NCI-H82 treated with DMSO at 0.1 percent for 48 hours (cell line): ENCODE measurements around the gene SLC16A4.
A peak's percentile ranks its signal among the peaks of the same experiment; 100 is the strongest.
"Not testable (repeated sequence)": the region's sequence is repeated elsewhere in the genome, so short reads cannot be mapped to it uniquely, and the experiment has no call there.

Source experiments
- DNase-seq: peaks from one replicate; lab custom pipeline; 2025; ENCODE audit not compliant: unreplicated experiment; lab: John Stamatoyannopoulos, UW

The SLC16A4 gene

DNA sequence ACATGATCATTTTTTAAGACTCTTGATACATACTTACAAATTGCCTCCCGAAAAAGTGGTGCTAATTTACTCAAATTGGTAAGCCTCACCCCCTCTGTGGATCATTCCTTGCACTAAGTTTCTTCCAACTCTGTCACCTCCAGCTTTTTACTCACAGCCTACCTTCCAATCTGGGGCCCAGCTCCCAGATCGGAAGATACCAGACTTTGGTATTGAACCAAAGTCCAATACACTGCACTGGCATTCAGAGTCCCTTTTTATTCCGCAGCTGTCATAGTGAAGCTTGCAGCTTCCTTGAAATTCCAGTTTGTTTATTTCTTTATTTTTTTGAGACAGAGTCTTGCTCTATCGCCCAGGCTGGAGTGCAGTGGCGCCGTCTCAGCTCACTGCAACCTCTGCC lies 18.5 kb upstream of the SLC16A4 start:
- DNase-seq = no peak

DNA sequence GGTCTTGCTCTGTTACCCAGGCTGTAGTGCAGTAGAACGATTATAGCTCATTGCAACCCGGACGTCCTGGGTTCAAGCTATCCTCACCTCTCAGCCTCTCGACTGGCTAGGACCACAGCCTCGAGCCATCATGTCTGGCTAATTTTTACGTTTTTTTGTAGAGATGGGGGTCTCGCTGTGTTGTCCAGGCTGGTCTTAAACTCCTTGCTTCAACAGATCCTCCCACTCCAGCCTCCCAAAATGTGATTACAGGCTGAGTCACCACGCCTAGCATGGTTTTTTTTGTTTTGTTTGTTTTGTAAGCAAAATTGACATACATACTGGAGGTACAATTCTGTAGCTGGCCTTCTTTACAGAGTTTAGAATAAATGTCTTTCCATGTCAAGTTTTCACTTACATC lies 17.7 kb upstream of the SLC16A4 start:
- DNase-seq = no peak

DNA sequence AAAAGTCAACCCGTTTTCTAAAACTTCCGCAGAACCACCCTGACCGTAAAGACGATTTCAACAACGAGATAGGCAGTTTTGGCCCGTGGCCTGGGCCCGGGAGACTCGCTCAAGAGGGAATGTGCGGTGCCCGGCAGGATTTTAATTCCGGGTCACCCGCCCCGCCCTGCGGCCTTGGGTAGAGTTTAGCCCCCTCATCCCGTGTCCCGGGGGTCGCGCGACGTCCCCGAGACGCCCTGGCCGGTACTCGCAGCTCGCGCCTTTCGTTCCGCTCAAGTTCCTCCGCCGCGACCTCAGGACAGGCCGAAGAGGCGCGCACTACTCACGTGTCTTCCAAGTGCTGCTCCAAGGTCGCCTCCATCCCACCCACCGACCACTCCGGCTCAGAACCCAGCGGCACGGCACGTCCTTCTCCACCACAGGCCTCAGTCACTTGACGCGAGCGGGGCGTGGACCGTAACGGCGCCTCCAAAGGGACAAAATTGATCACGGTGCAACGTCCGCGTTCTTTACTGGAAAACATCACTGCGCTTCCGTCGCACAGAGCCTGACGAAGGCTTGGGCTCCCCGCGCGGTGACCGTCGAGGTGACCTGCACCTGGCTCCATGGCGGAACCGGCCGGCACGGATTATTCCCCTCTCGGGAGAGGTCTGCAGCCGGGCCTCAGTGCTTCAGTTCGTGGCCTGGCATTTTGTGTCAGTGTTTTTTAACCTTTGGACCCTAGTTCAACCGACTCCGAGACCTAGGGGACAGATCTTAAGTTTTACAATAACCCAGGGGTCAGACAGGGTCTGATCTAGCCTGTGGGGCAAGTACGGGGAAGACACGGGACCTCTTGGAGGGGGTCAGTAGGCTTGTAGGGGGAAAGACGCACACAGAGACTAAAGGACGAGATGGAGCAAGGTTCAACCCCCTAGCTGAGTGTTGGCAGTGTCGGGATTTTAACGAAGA lies 16.7 kb upstream of the SLC16A4 start, which contains the start of gene LAMTOR5:
Gene LAMTOR5, minus strand, starts transcription at position 435 of the 951 bp plus-strand sequence. Its CDS starts 74 bp downstream, at position 361.
- DNase-seq = peak; percentile 85

DNA sequence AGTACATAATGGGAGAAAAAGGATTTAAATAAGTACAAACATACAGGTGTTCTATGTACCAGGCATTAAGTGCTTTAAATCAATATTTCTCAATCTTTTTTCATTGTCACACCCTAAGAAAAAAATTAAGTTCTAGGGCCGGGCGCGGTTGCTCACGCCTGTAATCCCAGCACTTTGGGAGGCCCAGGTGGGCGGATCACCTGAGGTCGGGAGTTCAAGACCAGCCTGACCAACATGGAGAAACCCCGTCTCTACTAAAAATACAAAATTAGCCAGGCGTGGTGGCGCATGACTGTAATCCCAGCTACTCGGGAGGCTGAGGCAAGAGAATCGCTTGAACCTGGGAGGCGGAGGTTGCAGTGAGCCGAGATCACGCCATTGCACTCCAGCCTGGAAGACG lies 15.6 kb upstream of the SLC16A4 start:
- not testable (repeated sequence) for DNase-seq

DNA sequence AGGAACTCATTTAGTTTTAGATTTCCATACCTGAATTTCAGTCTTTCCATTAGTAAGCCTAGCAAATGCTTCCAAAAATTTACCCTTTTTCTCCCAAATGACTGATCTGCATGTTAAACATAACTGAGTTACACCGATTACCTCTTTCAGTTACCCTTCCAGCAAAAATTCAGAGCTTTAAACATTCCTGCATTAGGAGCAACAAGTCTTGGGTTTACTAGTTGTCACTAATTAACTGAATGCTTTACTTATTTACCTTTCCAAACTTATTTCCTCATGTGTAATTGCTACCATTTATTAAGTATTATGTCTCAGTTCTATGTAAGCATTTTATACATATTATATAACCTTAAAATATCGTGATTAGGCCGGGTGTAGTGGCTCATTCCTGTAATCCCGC lies 13.6 kb upstream of the SLC16A4 start:
- no peak for DNase-seq

DNA sequence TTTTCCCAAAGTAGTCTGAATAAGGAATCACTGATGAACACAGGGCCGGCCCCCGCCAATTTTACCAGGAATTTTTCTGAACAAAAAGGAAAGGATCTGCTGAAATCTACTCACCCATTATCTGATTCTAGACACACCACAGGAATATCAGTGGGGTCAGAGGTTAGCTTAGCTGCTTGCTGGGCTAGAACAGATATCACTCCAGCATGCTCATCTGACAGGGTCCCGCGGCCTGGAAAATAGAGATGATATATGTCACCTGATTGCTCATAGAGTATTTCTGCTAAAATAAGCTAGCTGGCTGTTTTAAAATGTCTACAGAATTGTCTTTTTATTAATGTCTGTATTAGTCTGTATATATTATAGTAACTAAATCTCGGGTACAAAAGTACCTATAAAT lies 13.0 kb upstream of the SLC16A4 start:
- no peak for DNase-seq

DNA sequence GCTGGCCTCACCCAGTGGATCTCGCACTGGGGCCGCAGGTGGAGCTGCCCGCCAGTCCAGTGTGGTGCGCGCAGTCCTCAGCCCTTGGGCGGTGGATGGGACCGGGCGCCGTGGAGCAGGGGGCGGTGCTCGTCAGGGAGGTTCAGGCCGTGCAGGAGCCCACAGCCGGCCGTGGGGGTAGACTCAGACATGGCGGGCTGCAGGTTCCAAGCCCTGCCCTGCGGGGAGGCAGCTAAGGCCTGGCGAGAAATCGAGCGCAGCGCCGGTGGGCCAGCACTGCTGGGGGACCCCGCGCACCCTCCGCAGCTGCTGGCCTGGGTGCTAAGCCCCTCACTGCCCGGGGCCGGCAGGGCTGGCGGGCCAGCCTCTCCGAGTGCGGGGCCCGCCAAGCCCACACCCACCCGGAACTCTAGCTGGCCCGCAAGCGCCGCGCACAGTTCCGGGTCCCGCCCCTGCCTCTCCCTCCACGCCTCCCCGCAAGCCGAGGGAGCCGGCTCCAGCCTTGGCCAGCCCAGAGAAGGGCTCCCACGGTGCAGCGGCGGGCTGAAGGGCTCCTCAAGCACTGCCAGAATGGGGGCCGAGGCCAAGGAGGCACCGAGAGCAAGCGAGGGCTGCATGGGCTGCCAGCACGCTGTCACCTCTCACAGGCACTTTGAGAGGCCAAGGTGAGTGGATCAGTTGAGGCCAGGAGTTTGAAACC lies 5.6 kb upstream of the SLC16A4 start:
- DNase-seq = not testable (repeated sequence)

DNA sequence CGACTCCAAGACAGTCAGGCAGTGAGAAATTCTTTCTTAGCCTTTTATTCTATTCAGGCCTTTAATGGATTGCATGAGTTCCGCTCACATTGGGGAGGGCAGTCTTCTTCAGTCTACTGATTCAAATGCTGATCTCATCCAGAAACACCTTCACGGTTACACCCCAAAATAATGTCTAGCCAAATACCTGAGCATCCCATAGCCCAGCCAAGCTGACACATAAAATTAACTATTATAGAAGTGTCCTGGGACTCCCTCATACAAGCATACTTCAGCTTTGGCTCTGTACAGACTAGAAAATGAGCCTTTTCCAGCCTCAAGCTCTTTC lies 3.6 kb upstream of the SLC16A4 start:
- no peak for DNase-seq

DNA sequence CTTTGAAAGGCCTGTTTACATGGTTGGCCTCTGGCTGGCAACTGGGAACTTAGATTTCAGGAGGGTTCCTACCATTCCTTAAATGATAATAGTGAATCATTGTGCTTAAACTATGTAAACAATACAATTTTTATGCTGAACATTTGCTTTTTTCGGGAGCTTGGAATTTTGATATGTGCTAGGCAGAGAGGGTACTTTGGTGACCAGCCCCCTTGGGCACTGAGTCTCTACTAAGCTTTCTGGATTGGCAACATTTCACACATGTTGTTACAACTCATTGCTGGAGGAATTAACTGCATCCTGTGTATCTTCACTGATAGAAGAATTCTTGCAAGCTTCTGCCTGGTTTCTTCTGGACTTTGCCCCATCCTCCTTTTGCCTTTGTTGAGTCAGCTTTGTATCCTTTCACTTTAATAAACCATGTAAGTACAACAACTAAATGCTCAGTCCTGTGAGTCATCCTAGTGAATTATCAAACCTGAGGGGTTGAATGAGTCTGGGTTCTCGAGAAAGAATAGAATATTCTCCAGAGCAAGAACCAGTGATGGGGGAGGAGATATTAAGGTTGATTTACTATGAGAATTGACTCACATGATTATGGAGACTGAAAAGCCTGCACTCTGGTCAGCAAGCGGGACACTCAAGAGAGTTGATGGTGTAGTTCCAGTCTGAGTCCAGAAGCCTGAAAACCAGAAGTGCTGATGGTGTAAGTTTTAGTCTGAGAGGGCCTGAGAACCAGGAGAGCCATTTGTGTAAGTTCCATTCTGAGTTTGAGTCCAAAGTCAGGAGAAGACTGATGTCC lies 3.1 kb upstream of the SLC16A4 start:
- no peak for DNase-seq

DNA sequence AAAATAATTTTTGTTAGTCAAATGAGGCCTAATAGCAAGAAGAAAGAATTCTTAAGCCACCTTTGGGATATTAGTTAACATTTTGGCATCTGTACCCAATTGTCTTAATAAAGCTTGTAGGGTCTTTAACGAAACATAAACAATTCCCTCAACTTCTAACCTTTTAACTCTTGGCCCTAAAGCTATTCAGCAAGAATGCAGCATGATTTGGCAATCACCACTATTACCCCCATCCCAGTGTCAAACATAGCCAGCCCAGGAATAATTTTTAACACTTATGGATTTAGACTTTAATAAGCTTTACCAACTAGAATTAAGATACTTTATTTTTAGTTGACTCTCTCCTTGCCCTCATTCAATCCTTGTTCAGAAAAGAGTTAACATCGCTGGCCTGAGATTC lies 2.5 kb upstream of the SLC16A4 start:
- no peak for DNase-seq

DNA sequence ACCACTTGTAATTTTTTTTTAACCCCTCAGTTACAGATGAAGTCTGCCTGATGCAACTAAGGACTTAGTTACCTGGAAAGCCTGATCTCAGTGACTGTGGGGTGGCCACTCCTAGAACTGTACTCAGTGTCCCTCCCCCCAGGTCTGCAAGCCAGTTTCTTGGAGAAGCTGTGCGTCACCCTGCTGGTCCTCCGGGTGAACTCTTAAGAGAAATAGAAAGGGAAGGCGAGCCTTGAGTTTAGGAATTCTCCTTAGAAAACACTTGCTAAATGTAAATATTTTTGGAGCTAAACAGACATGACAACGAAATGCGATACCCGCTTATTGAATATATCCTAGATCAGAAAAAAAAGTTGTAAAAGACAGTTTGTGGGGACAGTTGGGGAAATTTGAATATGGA lies 730 bp downstream of the SLC16A4 start:
- no peak for DNase-seq

DNA sequence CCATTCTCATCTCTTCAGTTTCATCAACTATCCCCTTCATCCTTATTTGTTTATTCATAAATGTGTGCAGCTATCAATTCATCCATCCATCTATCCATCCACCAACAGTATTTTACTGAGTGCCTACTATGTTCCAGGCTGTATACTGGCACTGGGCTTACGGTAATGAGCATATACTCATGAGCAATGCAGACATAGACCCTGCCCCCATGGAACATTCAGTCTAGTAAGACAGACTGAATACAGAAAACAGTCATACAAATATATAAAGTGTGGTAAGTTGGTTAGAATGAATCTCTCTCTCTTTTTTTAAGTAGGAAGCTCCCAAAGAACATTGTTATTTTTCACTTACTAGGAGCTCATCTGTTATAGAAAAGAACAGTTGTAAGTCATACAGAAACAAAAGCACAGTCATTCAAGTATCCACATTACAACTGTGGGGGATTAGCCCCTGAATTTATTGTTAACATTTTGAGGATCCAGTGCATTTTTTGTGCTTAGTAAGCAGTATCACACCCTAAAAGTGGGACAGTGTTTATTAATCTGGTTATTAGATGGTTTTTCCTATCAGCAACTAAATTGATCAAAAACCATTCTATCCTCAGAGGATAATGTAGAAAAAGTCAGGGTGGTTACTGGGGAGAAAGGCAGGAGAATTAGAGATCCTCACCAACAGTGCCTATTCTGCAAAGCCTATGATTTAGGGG lies 3.6 kb downstream of the SLC16A4 start:
- DNase-seq = no peak

DNA sequence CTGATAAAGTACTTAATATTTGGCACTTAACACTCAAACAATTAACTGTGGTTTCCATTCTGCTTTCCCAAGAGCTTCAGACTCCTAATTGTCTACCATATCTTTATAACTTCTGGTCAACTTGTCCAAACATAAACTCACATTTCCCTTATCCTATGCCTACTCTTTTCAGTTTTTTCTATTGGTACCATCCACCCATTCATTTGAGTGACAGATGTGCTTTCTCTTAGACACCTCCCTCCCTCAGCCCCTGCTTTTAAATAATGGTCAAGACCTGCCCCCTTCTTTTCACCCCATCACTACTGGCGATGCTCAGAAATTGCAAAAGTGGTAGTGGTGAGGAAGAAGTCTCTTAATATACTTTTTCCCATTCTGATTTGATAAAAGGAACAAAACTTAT lies 5.5 kb downstream of the SLC16A4 start:
- no peak for DNase-seq

DNA sequence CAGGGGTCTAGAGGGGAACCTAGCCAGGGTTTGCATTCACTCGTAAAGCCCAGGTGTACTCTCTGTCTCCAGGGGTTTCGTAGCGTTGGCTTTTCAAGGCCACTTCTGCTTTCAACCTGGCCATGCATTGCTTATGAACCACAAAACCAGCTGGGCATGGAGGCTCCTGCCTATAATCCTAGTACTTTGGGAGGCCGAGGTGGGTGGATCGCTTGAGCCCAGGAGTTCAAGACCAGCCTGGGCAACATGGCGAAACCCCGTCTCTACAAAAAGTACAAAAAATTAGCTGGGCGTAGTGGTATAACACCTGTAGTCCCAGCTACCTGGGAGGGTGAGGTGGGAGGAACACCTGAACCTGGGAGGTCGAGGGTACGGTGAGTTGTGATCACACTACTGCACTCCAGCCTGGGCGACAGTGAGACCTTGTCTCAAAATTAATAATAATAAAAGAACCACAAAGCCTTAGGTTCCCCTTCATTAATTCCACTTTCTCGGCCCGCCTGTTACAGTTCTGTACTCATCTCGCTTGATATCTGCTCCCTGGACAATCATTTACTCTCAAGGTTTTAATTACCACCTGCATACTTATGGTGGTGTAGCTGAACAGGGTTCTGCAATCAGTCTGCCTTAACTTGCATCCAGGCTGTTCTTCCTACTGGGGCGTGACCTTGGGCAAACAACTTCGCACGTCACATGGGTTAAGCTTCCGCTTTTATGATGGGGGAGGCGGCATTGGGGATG lies 6.1 kb downstream of the SLC16A4 start:
- no peak for DNase-seq

DNA sequence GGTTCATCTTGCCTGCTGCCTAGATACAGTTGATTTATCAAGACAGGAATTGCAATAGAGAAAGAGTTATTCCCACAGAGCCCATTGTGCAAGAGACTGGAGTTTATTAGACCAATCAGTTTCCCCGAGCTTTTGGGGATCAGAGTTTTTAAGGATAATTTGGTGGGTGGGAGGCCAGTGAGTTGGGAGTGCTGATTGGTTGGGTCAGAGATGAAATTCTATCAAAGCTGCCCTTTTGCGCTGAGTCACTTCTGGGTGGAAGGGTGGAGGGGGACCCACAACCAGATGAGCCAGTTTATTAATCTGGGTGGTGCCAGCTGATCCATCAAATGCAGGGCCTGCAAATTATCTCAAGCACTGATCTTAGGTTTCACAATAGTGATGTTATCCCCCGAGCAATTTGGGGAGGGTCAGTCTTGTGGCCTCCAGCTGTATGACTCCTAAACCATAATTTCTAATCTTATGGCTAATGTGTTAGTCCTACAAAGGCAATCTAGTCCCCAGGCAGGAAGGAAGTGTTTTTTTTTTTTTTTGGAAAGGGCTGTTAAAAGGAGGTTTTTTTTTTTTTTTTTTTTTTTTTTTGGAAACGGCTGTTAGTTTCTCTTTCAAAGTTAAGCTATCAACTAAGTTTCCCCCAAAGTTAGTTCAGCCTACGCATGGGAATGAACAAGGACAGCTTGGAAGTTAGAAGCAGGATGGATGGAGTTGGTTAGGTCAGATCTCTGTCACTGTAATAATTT lies 7.4 kb downstream of the SLC16A4 start:
- no peak for DNase-seq

DNA sequence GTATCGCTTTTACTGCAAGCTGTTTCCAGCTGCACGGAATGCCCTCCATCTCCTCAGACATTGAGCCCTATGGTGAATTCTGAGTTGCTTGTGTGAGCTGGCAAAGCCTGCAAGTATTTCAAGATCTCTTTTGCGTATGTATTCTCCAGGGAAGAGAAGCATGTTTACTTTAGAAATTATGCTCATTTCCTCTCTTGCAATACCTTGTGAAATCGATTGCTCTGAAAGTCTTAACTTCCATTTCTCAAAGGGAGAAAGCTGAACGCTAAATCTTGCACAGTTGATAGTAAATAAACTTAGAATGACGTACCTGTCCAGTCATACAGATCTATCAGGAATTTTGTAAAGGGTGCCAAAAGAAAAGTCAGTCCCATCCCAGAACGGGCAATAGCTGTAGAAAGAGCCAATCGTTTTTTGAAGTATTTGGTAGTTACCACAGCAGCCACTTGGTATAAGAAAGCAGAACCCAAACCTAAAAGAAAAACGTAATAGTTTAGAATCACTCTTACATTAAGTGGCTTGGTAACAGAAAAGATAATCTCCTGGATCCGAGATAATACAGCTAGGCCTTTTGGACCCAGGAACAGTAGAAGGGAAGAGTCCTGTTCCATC lies 10.0 kb downstream of the SLC16A4 start:
- no peak for DNase-seq

DNA sequence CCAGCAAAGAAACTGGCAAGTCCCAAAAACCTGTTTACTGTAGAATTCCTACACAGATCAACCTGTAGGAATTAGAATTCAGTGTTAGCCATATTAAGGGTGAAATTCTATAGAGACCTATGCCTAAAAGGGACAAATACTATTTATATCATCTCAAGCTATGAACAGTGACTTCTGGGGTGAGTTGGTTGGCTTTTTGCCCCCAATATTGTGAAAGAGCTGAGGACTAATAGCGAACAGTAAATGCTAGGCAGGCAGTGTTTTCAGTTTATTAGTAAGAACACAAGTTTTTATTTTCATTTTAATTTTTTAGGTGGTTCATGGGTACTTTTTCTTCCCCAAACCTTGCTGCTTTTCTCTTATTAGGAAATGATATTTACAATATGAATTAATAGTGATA lies 15.3 kb downstream of the SLC16A4 start:
- DNase-seq = no peak

DNA sequence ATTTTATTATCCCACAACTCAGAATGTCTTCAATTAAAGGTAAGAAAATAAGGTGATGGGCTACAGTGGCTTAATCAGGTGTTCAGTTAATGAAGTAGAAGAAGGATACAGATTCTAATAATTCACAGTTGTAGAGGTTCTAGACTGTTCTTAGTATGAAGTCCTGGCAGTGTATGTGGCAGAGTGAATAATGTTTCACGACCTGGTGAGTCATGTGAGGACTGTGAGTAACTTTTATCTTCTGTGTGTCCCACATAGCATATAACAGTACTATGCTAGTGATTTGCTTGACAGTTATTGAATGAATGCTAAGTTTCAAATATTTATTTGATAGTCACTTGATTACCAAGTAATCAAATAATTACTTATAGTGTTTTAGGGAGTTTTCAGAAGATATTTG lies 20.0 kb downstream of the SLC16A4 start:
- no peak for DNase-seq

DNA sequence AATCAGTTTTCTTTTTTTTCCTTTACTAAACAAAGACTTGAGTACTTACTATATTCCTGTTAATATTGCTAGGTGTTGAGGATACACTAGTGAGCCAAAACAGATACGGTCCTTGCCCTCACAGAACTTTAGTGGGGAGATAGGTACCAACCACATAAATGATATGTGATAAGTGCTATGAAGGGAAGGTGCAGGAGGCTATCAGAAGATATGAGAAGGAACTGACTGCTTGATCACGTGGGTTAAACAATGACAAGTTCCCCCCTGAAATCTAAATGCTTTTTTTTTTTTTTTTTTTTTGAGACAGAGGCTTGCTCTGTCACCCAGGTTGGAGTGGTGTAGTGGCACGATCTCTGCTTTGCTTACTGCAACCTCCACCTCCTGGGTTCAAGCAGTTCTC lies 26.6 kb downstream of the SLC16A4 start:
- no peak for DNase-seq
